HG02943 (cell line): Measurements from ENCODE around the gene ADAMTS2.

Experiments used
- ATAC-seq: cut with Tn5 transposase; IDR thresholded peaks from one replicate; pipeline ENCODE4 v1.9.1; 2021; ENCODE audit warnings: mild to moderate bottlenecking, low read depth, moderate library complexity; ENCODE audit not compliant: unreplicated experiment

Gene ADAMTS2

DNA sequence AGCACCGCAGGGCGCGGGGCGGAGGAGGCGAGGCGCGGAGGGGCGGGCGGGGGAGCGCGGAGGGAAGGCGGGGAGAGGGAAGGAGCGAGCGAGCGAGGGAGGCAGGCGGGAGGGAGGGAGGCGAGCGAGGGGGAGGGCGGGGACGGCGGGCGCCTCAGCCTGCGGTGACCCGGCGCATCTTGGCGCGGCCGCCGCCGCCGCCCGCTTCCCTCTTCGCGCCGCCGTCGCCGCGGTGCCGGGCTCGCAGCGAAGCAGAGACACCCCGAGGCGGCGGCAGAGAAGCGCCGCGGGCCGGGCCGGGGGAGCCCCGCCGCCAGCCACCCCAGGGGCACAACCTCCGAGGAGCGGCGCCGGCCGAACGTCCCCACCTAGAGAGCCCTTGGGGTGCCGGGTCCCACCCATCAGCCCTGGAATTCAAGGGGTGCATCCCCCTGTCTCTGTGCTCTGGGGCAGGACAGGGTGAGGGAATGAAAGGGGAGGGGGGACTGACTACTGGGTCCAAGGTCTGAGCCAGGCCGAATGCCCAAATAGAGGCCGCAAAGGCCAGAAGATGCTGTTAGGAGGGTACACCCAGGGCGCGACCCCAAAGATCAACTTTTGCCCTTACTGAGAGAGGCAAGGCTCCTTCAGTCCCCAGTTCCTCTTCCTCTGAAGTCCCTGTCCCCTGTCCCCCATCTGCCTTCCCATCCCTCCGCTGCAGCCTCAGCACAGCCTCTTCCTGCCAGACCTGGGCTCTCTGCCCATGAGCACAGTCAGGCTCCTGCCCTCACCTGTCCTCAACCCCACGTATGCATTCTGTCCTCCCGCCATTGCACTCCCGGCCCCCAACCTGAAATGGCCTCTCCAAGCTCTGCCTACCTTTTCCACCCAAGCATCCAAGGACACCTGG lies at the start of gene ADAMTS2:
ADAMTS2 (minus strand) TSS at position 29 of the 889 bp plus-strand sequence. CDS start 133 bp downstream, outside the sequence.
- ATAC-seq: no peak

GRCh38 chr5:179393078-179393477 lies 47.8 kb upstream of the ADAMTS2 start:
- no peak for ATAC-seq

DNA sequence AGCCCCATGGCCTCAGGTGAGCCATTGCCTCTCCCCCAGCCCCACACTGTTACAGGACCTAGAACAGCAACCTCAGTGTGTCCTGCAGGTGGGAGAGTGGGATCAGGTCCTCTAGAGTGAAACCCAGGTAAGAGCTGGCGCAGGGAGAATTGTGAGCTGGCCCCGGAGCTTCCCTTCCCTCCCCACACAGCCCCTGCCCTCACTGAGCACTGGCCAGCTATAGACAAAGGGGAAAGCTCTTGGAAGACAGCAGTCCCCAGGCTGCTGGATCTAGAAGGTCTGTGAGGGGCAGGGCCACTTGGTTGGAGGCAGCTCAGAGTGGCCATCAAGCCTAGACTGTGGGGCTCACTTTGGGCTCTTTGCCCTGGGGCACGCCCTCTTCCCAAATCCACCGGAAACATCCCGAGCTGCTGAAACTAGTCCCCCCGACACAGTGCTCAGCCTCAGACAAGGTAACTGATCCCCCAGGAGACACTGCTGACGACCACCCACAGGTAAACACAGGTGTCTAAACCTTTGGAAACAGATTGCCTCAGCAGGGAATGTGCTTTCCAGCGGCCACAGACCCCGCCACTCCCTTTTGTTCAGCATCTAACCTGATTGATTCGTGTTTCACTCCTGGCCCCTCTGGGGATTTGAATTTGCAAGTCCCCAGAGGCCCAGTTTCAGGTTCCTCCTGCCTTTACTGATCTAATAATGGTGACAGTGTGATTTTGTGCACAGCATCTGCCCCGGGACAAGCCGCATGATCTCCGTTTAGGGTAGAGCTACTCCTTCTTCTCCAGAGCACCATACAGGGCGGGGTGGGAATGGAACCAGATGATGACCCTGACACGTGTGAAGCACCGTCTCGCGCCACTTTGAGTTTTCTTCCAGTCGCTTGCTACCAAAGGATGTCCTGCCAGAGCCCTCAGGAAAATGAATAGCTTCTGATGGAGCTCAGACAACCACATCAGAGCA lies 42.2 kb upstream of the ADAMTS2 start:
- ATAC-seq: no peak

DNA sequence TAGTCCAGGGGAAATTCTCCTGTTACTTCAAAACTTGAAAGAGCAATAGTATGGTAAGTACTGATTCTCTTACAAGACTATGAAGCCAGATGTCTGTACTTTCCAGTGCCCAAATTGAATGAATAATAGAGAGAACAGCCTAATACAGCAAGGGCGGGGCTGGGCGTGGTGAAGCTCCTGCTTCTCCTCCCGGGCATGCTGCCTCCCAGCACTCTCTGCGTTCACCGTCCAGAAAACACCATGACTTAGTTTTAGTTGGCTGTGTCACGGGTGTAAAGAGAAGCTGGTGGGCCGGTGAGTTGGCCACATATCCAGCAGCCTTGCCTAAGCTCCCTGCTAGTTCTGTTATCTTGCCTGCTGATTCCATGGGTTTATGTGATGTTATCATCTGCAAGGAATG lies 40.7 kb upstream of the ADAMTS2 start:
- no peak for ATAC-seq

GRCh38 chr5:179382486-179382885 lies 37.2 kb upstream of the ADAMTS2 start:
- no peak for ATAC-seq

- ATAC-seq: no peak
These were observed 36.4 kb upstream of the ADAMTS2 start for GRCh38 chr5:179381691-179382090.

DNA sequence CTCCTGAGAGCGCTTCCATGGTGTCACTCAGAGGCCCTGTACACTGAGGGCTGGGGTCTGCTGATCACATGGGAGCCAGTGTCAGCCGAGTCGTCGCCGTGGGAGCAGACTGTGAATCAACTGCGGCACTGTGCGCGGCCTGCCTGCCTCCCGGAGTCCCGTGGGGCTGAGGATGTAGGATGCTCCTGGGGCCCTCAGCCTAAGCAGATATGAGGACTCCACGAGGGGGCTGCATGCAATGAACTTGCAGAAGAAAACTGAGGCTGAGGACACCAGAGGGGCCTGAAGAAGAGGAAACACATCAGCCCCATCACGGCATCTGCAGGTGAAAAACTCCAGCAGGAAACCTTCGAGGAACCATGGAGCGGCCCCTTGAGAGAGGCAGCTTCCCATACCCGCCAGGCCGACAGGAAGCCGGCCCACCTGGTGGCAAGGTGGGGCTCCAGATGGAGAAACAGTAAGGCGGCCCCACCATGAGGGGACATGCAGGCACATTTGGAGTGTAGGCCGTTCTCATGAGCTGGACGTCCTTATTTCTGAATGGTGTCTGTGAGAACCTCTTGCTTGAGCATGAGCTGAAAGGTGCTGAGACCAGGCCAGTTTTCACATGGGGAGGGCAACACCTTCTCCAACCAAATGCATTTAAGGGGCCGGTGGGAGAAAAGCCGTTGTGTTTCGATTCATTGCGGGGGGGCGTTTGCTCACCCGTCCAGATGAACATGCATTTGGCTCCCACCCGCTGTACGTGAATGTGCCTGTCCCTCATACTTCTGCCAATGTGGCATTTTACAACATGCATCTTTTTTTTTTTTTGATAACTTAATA lies 35.2 kb upstream of the ADAMTS2 start:
- ATAC-seq: no peak

DNA sequence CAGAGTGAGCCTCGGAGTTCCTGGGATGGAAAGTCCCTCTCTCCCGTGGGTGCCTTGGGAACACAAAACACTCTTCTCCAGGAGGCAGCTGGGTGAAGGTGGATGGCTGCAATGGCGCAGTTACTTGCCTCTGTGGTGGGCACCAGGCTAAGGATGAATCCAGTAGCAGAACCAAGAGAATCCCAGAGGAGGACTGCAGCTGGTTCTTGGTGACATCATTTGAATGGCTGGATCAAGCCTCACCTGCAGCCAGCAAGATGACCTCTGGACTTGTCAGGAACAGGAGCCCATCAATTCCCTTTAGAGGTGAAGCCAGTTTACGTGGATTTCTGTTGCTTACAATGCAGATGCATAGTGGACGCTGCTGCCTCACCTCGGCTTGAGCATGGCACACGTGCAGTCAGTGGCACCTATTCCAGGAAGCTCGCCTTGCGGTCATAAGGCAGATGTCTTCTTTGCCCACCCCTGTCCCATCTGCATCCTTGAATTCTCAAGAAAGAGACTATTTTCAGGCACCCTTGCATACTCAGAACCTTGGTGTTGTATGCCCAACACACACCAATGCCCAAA lies 34.1 kb upstream of the ADAMTS2 start:
- ATAC-seq: no peak

DNA sequence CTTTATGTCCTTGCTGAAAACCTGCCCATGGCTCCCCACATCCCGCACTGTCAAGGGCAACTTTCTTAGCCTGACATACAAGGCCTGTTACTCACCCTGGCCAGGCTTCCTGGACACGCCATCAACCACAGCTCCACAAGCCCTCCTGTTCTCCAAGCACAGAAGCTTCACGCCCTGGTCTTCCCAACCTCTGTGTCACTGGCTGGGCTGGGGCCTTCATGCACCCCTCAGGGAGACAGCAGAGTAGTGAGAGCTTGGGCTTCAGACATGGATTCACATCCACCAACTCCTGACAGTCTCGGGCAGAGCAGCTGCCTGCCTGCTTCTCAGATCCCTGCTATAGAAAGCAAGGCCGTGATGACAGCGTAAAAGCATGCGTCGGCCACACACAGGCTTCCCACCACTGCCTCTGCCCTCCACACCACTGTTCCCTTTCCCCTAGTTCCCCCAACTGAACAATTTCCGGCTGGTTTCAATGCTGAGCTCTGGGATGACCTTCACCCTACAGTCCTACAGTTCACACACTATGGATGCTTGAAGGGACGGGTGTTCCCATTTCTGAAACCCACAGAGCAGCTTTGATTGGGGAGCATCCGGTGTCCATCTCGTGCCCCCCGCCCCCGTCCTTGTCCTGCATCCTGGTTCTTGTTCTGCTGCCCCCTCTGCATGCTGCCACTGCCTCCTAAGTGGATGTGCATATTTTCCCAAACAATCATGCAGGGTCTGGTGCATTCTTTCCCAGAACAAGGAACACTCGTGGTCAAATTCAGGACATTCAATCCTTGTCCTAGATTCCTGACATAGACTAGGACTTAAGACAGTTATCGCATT lies 33.4 kb upstream of the ADAMTS2 start:
- no peak for ATAC-seq

DNA sequence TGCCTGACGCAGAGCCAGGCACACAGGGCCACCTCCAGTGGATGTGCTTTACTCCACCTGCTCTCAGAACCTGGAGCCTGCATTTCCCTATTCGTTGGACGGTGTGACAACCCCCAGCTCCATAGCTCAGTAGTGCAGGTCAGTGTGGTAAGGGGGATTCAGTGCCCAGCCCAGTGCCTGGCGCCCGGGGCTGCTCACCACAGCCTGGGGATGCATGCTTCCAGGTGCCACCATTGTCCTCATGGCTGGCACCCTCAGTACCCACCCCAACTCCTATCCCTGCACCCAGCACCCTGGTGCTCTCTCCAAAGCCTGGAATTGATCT lies 32.8 kb upstream of the ADAMTS2 start:
- no peak for ATAC-seq

GRCh38 chr5:179377421-179378115 lies 32.3 kb upstream of the ADAMTS2 start:
- no peak for ATAC-seq

DNA sequence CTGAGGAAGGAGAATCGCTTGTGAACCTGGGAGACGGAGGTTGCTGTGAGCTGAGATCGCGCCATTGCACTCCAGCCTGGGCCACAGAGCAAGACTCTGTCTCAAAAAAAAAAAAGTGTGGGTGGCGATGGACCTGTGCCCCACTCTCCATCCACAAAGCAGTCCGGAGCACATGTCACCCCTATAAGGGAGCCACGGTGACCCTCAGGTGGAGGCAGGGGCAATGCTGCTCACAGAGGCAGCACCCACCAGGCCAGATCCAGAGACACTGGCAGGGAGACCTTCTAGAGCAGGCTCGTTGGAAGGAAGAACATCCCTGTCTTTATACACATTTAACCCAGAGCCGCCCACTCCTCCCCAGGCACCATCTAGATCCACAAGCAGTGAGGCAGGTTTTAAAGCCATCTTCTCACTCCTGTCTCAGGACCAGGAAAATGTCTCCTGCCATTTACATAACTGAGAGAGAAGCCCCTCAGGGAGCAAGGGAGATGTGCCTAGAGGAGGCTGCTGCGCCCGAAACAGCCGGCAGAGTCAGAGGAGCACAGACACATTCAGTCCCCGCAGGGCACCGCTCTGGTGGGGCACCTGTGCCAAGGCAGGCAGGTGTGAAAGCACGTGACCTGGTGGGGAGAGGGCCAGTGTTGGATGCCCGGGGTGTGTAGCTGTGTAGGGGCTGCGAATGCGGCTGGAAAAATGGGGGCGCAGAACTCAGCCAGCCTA lies 31.6 kb upstream of the ADAMTS2 start:
- ATAC-seq: no peak

DNA sequence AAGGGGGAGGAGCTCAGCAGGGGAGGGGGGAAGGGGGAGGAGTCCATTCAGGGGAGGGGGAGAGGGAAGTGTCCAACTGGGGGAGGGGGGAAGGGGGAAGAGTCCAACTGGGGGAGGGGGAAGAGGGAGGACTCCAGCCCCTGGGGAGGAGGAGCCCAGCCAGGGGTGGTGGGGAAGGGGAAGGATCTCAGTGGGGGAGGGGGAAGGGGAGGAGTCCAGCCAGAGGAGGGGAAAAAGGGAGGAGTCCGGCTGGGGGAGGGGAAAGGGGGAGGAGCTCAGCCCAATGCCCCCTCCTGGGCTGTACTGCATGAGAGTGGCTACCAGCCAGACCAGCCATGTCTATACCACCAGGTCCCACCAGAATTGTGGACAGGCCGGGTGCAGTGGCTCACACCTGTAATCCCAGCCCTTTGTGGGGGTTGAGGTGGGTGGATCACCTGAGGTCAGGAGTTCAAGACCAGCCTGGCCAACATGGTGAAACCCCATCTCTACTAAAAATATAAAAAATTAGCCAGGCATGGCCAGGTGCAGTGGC lies 30.6 kb upstream of the ADAMTS2 start:
- no peak for ATAC-seq

DNA sequence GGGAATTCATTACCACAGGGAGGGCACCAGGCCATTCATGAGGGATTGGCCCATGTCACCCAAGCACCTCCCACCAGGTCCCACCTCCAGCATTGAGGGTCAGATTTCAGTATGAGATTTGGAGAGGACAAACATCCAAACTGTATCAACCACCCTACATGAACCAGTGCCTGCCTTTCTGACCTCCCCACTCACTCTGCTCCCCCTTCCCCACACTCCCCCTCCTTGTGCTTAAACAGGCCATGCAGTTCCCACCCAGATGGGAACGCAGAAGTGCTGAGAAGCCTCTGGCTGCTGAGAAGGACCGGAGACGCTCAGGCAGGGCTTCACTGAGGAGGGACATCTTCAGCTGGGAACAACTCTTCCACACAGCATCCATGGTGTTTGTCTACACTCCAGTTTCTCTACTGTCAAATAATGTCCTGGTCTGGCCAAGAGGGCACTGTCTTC lies 30.0 kb upstream of the ADAMTS2 start:
- no peak for ATAC-seq

DNA sequence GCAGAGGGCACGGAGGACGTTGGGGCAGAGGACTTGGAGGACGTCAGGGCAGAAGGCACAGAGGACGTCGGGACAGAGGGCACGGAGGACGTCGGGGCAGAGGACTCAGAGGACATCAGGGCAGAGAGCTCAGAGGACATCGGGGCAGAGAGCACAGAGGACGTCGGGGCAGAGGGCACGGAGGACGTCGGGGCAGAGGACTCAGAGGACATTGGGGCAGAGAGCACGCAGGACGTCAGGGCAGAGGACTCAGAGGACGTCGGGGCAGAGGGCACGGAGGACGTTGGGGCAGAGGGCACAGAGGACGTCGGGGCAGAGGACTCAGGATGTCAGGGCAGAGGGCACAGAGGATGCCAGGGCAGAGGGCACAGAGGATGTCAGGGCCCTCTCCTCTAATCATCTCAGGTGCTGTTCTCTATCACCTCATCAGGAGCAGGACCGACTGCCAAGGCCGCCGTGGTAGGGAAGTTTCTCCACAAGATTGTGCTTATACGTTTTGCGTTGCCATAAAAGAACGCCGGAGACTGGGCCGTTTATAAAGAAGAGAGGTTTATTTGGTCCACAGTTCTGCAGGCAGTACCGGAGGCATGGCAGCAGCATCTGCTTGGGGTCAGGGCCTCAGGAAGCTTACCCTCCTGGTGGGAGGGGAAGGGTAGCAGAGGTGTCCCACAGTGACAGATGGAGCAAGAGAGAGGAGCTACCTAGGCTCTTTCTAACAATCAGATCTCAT lies 29.4 kb upstream of the ADAMTS2 start:
- ATAC-seq: no peak

DNA sequence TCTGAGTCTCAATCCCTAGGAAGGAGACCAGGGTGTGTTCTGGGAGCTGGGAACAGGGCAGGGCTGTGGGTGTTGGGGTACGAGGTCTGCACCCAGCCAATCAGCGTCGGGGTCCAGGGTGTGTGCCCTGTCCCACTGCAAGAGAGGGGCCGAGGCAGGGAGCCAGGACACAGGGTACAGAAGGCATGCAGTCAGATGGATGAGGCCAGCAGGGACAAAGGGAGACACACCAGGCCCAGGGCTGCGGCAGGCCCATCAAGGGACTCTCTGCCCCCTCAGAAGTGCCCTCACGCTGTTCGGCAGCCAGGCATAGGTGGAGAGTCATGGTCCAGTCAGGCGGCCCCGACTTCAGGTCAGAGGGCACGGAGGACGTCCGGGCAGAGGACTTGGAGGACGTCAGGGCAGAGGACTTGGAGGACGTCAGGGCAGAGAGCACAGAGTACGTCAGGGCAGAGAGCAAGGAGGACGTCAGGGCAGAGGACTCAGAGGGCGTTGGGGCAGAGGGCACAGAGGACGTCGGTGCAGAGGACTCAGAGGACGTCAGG lies 28.8 kb upstream of the ADAMTS2 start:
- ATAC-seq: no peak
